Subcutaneous adipose tissue (tissue), 4 donors: Measurements from ENCODE around the gene PARL. TPM values are rescaled to one million over a fixed set of nuclear protein-coding genes. Genes with fewer than 3 reads are reported as not detected.

Experiments
- CTCF ChIP-seq: fragments of 450-650 bp; IDR thresholded peaks from one replicate; pipeline ENCODE4 v1.5.1; 2016; ENCODE audit warnings: low read depth, mild to moderate bottlenecking, control low read depth, antibody characterized with exemption, moderate library complexity
- total RNA-seq, 4 donors: library from RNA; depleted of rRNA; stranded (reverse); fragments of >200 nt; gene quantifications; one replicate each; pipeline ENCODE4 v1.1.0, GENCODE V29; 2016

The PARL gene
- total RNA-seq, 4 donors from 2014 or later = 43.4 to 66.4 (median 44.5) TPM

DNA sequence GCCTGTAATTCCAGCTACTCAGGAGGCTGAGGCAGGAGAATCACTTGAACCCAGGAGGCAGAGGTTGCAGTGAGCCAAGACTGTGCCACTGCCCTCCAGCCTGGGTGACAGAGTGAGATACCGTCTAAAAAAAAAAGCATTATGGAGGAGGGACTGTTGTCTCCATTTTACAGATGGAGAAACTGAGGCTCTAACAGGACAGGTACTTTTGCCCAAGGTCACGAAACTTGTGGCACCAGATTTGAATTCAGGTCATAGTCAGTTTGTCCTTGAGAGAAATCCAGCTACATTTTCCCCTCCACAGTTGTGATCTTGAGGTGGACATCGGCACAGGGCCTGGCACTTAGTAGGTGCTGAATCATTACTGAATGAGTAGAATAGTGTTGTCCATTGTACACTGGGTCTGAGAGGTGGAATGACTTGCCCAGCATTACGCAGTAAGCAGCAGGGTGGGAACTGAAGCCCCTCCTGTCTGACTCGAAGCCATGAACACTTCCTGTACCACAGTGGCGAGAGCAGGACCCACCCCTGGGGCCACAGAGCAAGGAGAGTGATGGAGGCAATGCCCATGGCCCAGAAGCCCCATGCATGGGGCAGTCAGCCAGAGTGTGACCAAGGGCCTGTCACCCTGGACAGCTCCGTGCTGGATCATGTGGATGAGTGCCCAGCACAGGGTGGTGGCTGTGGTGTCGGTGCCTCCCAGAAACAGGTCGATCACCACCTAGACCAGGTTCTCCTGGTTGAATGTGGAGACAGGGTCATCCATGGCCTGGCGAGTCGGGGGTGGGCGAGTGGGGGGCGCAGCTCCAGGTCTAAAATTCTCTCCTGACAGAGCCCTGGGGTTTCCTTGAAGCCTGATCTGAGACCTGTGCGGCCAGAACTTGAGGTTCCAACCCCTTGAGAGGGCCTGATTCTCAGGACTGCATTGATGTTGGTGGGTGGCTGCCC lies 20.4 kb upstream of the PARL start:
- no peak for TF ChIP-seq CTCF

- no peak for TF ChIP-seq CTCF
These were observed 13.3 kb upstream of the PARL start for GRCh38 chr3:183898028-183898431.

GRCh38 chr3:183897606-183898005 lies 12.9 kb upstream of the PARL start:
- TF ChIP-seq CTCF = no peak

- TF ChIP-seq CTCF = no peak
These were observed 11.9 kb upstream of the PARL start for GRCh38 chr3:183896610-183897009.

DNA sequence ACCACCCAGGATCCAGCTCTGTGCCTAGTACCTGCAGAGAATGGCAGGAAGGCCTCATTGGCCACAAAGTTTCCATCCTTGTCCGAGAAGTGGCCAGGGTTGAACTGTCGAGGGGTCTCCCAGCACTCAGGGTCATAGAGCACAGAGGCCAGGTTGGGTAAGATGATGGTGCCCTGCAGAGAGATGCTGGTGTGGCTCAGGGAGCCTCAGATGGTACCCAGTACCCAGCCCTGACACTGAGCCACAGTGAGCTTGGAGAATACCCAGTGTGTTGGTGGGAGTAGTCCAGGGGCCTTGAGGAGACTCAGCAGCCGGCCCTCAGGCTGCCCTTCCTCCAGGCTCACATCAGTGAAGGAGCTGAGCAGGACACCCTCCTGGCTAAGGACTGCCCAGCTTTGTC lies 11.5 kb upstream of the PARL start:
- TF ChIP-seq CTCF = no peak

GRCh38 chr3:183895774-183896173 lies 11.1 kb upstream of the PARL start:
- TF ChIP-seq CTCF = no peak

DNA sequence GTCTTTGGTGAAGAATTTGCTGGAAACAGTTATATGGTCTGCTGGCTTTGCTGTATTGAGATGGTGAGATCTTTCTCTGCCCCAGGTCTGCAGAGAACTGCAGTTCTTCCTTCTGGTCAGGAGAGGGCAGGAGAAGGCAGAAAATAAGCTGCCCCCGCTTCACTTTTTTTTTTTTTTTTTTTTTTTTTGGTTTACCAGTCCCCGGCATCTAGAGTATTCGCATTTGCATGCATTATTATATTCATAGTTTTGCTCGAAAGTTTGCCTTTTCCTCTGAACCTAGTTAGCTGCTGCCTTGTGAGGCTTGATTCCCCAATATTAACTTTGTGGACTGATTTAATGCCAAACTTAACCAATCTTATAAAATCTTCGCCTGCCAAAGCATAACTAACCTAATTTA lies 10.6 kb upstream of the PARL start:
- no peak for TF ChIP-seq CTCF
